Mesodermal cell (in vitro differentiated cells): Measurements from ENCODE around the gene CPNE5.
"Not testable (repeated sequence)": the region's sequence is repeated elsewhere in the genome, so short reads cannot be mapped to it uniquely, and the experiment has no call there.

Source experiments
- H3K27ac ChIP-seq: 2 replicates; pipeline ENCODE4 v1.7.0; 2013; ENCODE audit warnings: mild to moderate bottlenecking, low read depth, low read length, moderate library complexity; ENCODE audit not compliant: severe bottlenecking
- H3K36me3 ChIP-seq: 2 replicates; pipeline ENCODE4 v1.7.1; 2013; ENCODE audit warnings: mild to moderate bottlenecking, low read length, moderate library complexity; ENCODE audit not compliant: control insufficient read depth, insufficient read depth
- H3K4me1 ChIP-seq: one replicate; pipeline ENCODE4 v1.7.1; 2013; ENCODE audit warnings: mild to moderate bottlenecking, low read length; ENCODE audit not compliant: insufficient read depth, control insufficient read depth, poor library complexity, severe bottlenecking
- H3K4me3 ChIP-seq: 2 replicates; pipeline ENCODE4 v1.7.0; 2013; ENCODE audit warnings: low read length, control low read depth, mild to moderate bottlenecking; ENCODE audit not compliant: insufficient read depth, poor library complexity, severe bottlenecking; ENCODE audit errors: extremely low read depth
- H3K9me3 ChIP-seq: 2 replicates; pipeline ENCODE4 v1.7.1; 2013; ENCODE audit warnings: mild to moderate bottlenecking, low read length, moderate library complexity; ENCODE audit not compliant: control insufficient read depth
- WGBS, 2 experiments: methylation state at CpG; one replicate each; pipeline ENCODE4 v1.1.5; 2013; ENCODE audit warnings: missing lambda C conversion rate in 2 of 2; ENCODE audit not compliant: insufficient coverage in 2 of 2; 5-methylcytosine and 5-hydroxymethylcytosine counted together

The CPNE5 gene

DNA sequence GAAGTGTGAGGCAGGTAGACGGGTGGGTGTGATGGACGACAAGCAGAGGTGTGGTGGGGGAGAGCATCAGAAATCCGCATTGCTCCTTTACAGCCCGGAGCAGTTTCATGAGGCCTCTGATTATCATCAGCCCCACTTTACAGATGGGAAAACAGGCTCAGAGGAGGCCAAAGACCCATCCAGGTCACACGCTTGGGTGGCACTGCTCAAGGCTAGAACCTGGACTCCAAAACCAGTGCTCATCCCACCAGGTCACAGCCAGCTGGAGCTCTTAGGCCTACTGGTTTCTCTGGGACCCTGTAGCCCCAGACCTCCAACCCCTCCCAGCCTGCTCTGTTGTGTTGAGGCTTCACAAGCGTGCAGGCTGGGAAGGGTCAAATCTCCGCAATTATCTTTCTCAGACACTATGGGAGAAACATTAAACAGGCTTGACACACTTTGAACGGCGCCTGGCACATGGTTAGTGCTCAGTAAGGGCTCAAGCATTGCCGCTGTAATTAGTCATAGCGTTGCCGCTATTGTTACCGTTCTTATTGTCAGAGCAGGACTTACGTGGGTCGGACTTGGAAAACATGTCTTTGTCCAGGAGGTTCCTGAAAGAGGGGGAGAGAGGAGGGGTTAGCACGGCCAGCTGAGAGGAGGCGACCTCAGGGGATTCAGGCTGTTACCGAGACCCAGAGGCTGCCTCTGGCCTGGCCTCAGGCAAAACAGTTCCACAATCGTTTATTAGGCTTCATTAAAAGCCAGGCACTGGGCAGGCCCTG is 16.6 kb downstream of the CPNE5 start:
- WGBS, 2 experiments, result 82 to 89% methylated on average over 18 to 19 of the region's 19 CpGs
- no peaks in the 10 kb centered on the region for H3K9me3 ChIP-seq
- H3K27ac ChIP-seq, result no peak overlapping the region
- no peaks in the 10 kb centered on the region for H3K36me3 ChIP-seq
- H3K4me1 ChIP-seq, result peaks cover 47% of the 10 kb centered on the region
- no peak overlapping the region for H3K4me3 ChIP-seq

DNA sequence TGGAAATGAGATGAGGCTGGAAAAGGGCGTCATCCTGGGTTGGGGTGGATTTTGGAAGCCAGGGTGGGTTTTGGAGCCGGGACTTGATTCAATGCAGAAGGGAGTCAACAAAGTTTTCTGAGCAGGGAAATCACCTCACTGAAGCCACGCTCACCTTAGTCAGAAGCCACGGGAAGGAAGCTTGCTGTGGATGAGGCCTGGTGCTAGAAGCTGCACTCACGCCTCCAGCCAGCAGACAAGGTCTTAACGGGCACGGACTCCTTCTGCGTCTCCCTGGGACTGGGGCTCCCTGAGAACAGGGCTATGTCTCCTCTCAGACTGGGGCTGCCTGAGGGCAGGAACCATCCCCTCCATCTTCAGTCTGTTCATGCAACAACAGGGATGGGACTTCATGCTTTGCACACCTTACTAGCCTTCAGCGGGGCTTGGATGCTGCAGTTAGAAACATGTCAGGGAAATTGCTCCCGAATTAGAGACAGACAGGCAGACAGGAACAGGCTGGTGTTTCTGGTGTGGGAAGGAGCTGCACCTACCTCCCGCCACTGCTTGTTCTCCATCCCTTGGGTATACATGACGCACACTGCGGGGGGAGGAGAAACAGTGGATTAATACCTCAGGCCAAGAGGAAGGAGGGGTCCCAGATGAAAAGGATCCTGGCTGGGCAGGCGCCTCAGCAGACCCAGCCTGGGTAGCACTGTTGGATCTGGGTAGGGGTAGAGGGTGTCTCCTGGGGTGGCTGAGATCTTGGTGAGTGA is 17.5 kb downstream of the CPNE5 start:
- no peaks in the 10 kb centered on the region for H3K9me3 ChIP-seq
- no peak overlapping the region for H3K4me3 ChIP-seq
- H3K27ac ChIP-seq, result peak overlapping the region; percentile 85
- H3K36me3 ChIP-seq, result no peaks in the 10 kb centered on the region
- peaks cover 37% of the 10 kb centered on the region for H3K4me1 ChIP-seq
- WGBS, 2 experiments, result 88 to 93% methylated on average over 11 to 14 of the region's 14 CpGs

DNA sequence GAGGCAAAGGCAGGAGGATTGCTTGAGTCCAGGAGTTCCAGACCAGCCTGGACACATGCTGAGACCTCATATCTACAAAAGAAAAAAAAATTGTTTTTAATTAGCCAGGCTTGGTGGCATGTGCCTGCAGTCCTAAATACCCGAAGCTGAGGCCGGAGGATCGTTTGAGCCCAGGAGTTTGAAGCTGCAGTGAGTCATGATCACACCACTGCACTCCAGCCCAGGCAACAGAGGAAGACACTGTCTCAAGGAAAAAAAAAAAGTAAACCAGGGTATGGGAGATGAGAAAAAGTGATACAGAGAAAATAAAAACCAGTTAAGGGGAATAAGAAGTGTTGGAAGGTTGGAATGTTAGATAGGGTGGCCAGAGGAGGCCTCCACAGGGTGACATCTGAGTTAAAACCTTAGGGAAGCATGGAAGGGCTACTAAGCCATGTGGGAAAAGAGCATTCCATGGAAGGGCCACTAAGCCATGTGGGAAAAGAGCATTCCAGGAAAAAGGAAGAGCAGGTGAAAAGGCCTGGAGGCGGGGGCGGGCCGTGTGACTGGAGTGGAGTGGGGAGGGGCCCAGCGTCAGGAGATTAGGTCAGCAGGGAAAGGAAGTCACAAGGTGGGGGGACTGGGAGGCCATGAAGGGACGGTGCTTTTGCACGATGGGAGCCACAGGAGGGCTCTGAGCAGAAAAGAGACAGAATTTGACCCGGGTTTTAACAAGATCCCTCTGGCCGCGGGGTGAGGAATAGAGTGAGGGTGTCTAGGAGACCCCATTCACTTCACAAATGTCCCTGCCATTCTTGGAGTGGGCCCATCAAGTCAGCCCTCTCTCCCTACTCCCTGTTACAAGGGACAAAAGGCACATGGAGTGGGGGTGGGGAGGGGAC is 18.3 kb downstream of the CPNE5 start:
- Histone ChIP-seq H3K9me3 (no peaks in the 10 kb centered on the region), H3K27ac (peak overlapping the region; percentile 85), H3K4me1 (peaks cover 29% of the 10 kb centered on the region), H3K4me3 (no peak overlapping the region), H3K36me3 (no peaks in the 10 kb centered on the region)
- WGBS, 2 experiments, result 42 to 53% methylated on average over 7 to 9 of the region's 12 CpGs

DNA sequence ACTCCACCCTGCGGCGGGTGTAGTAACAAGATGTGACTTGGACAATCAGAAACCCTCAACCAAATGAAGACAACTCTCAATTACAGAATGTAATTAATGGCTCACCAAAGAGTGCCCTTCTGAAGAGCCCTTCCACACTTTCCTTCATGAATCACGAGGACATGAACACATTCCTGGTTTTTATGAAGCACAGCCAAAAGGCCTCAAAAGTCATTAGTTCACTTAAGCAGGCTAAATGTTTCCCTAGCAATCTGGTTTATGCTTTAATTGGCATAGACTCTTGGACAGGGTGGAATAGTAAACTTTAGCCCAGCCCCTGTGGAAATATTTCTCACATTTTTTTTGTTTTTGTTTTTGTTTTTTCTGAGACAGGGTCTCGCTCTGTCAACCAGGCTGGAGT is 20.5 kb downstream of the CPNE5 start:
- WGBS, 2 experiments, result 90 to 100% methylated on average over 3 of the region's 4 CpGs
- no peaks in the 10 kb centered on the region for H3K36me3 ChIP-seq
- no peaks in the 10 kb centered on the region for H3K9me3 ChIP-seq
- H3K4me3 ChIP-seq, result no peak overlapping the region
- H3K27ac ChIP-seq, result no peak overlapping the region
- peaks cover 21% of the 10 kb centered on the region for H3K4me1 ChIP-seq

DNA sequence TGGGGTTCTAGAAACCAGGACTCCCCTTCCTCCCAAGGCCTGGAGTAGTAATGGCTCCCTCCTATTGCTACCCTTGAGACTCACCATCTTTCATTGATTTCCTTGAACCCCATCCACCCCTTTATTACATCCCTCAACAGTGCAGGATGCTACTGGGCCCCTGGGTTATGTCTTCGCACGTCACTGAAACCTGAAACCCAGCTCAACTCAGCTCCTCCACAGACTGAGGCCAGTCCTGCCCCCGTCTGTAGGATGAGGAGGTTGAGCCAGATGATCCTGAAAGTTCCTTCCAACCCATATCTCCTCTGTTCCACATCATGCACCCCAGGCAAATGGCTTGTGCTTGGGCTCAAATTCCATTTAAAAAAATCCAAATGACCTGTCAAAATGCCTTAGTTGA is 21.4 kb downstream of the CPNE5 start:
- Histone ChIP-seq H3K36me3 (no peaks in the 10 kb centered on the region), H3K4me1 (peaks cover 21% of the 10 kb centered on the region), H3K27ac (no peak overlapping the region), H3K4me3 (no peak overlapping the region), H3K9me3 (no peaks in the 10 kb centered on the region)
- 75 to 90% methylated on average over 2 of the region's 3 CpGs for WGBS, 2 experiments

DNA sequence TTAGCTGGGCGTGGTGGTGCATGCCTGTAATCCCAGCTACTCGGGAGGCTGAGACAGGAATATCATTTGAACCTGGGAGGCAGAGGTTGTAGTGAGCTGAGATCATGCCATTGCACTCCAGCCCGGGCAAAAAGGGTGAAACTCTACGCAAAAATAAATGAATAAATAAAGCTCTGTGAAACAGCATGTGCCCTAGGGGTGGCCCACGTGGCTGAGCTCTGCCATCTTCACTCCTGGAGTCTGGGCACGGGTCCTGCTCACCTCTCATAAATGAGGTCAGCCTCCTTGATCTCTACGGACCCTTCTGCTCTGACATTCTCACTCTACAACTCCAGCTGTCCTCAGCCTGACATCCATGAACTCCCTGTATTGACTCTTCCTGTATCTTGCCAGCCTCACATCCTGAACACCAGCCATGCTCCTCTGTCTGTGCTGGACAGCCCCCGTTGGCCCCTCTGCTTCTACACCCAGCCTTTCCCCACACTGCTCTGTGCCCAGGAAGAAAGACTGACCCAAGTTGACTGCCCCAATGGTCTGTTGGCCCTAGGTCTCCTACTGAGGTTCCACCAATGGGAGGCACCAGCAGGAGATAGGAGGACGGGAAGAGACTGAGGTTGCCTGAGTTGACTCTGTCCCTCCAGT is 21.9 kb downstream of the CPNE5 start:
- H3K4me3 ChIP-seq, result no peak overlapping the region
- no peak overlapping the region for H3K27ac ChIP-seq
- H3K9me3 ChIP-seq, result no peaks in the 10 kb centered on the region
- H3K36me3 ChIP-seq, result no peaks in the 10 kb centered on the region
- 80 to 86% methylated on average over 8 of the region's 9 CpGs for WGBS, 2 experiments
- H3K4me1 ChIP-seq, result peaks cover 20% of the 10 kb centered on the region

DNA sequence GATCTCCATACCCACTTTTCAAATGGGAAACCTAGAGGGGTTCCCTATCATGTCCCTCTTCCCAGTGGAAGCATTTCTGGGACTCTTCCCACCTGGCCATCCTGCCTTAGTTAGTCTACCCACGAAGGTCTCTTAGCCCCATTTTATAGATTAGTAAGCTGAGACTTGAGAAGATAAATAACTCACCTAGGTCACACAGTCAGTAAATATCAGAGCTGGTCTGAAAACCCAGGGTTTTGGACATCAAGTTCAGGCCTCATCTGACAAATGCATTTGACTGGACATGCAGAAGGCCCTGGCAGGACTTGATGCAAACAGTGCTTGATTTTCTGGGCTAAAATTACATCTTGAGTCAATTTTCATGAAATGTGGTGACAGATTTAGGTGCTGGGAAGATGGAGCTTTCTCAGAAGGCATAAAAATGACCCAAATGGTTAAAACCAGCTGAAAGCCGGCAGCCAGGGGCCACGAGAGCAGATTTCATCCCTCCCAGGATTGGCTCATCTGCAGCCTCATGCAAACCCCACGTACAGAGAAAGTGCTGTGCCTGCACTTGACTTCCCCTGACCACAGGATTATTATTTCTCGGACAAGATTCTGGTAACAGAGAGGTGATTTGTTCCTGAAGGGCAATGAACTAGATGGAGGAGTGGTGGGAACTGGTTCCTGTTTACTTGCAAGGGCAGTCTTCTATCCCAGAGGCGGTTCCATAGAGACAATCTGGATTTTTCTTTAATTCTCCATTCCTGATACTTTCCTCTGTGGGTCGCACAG is 23.1 kb downstream of the CPNE5 start:
- peaks cover 12% of the 10 kb centered on the region for H3K4me1 ChIP-seq

DNA sequence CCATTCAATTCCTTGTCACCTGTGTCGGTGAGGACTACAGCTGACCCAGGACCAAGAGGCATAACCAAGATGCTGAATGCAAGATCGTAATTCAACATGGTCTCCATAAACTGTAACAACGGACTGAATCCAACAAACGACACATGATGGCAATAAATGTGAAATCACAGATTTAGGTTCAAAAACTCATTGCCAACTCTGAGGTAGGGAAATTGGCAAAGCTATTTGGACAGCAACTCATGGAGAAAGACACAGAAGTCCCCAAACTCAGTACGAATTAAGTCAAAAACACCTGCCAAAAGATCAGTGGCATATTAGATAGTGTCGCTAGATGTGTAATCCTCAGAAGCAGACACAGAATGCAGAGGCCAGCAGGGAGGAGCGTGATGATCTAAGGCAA is 25.0 kb downstream of the CPNE5 start:
- Histone ChIP-seq H3K4me1 (peaks cover 3% of the 10 kb centered on the region), H3K36me3 (no peaks in the 10 kb centered on the region), H3K4me3 (no peak overlapping the region), H3K27ac (no peak overlapping the region), H3K9me3 (no peaks in the 10 kb centered on the region)
- WGBS, 2 experiments, result 90 to 92% methylated on average over 5 to 6 of the region's 7 CpGs

More for the DNA sequence above, 23.1 kb downstream of the CPNE5 start:
- H3K27ac ChIP-seq, result no peak overlapping the region
- 91 to 95% methylated on average over 5 to 7 of the region's 7 CpGs for WGBS, 2 experiments
- H3K4me3 ChIP-seq, result no peak overlapping the region
- H3K36me3 ChIP-seq, result no peaks in the 10 kb centered on the region
- H3K9me3 ChIP-seq, result no peaks in the 10 kb centered on the region

DNA sequence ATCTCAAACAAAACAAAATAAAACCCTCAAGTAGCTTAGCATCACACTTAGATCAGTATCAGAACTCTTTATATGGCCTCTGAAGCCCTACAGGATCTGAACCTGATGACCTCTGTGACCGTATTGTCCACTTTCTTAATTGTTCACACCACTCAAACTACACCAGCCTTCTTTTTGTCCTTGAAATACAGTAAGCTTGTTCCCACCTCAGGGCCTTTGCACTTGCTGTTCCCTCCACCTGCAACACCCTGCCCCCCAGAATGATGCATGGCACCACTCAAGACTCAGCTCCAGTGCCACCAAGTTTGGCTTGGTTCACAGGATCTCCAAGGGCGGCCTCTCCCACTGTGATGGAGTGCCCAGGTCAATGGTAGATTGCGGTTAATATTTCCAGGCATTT is 25.7 kb downstream of the CPNE5 start:
- Histone ChIP-seq H3K4me3 (no peak overlapping the region), H3K9me3 (no peaks in the 10 kb centered on the region), H3K36me3 (no peaks in the 10 kb centered on the region), H3K27ac (no peak overlapping the region), H3K4me1 (peaks cover 3% of the 10 kb centered on the region)
- 44 to 93% methylated on average over 2 of the region's 3 CpGs for WGBS, 2 experiments

DNA sequence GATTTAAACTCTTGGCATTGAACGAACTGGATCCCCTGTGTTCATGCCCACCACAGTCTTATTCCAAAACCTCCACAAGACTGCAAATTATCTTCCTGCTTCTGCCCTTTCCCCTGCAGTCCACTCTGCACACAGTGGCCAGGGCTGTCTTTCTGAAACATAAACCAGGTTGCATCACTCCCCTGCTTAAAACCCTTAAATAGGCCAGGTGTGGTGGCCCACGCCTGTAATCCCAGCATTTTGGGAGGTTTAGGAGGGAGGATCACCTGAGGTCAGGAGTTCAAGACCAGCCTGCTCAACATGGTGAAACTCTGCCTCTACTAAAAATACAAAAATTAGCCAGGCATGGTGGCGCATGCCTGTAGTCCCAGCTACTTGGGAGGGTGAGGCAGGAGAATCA is 26.2 kb downstream of the CPNE5 start:
- not testable (repeated sequence) for H3K4me3 ChIP-seq, H3K36me3 ChIP-seq, H3K27ac ChIP-seq, H3K4me1 ChIP-seq, H3K9me3 ChIP-seq
- 79 to 100% methylated on average over 1 to 3 of the region's 3 CpGs for WGBS, 2 experiments
